PC-9 (cell line): ENCODE data around the gene AGPAT3. TPM values are rescaled to one million over a fixed set of nuclear protein-coding genes. Genes with fewer than 3 reads are reported as not detected.

ENCODE experiments used
- Bru-seq: library from RNA; stranded (reverse); fragments of 400-500 nt; gene quantifications from one replicate; lab custom pipeline; 2021; lab: Mats Ljungman, UMichigan
- BruChase-seq, 2 experiments: library from RNA; stranded (reverse); fragments of 400-500 nt; gene quantifications; one replicate each; lab custom pipeline; 2021; lab: Mats Ljungman, UMichigan
- BruUV-seq: library from RNA; stranded (reverse); fragments of 400-500 nt; replicated peaks from 2 replicates; lab custom pipeline; 2021; lab: Mats Ljungman, UMichigan
- CTCF ChIA-PET: fragments of 300-600 bp; sonication (Branson Sonifier 250); formaldehyde crosslinking; loops from one replicate; lab custom pipeline; 2022; ENCODE audit warnings: antibody characterized with exemption; lab: Charles Lee
- POLR2A ChIA-PET: fragments of 300-600 bp; sonication (Branson Sonifier 250); formaldehyde crosslinking; loops from one replicate; lab custom pipeline; 2022; ENCODE audit warnings: antibody characterized with exemption; ENCODE audit not compliant: unreplicated experiment; lab: Charles Lee
- DNase-seq, 2 experiments: peaks; one replicate each; pipeline versions ENCODE4 v3.0.0 to v3.0.0-alpha.2; 2015 to 2022; ENCODE audit warnings: mixed read lengths in 1 of 2
- H2AFZ ChIP-seq: fragments of 200-600 bp; sonication (generic); 2 replicates; pipeline ENCODE4 v1.8.1; 2017; ENCODE audit warnings: antibody characterized with exemption
- H3F3A ChIP-seq: fragments of 200-600 bp; sonication (generic); 2 replicates; pipeline ENCODE4 v1.8.1; 2017; ENCODE audit warnings: antibody characterized with exemption, mild to moderate bottlenecking, low read depth; ENCODE audit not compliant: insufficient read depth
- H3K27ac ChIP-seq: fragments of 200-600 bp; sonication (generic); 2 replicates; pipeline ENCODE4 v1.6.1; 2016; ENCODE audit warnings: mixed run types
- H3K27me3 ChIP-seq: fragments of 200-600 bp; sonication (generic); 2 replicates; pipeline ENCODE4 v1.6.1; 2016; ENCODE audit warnings: low read depth, mixed run types; ENCODE audit not compliant: insufficient read depth
- H3K36me3 ChIP-seq: fragments of 200-600 bp; sonication (generic); 2 replicates; pipeline ENCODE4 v1.6.1; 2016; ENCODE audit warnings: low read depth, mixed run types
- H3K4me1 ChIP-seq: fragments of 200-600 bp; sonication (generic); replicated peaks from 2 replicates; pipeline ENCODE4 v1.6.1; 2016; ENCODE audit warnings: mixed run types; ENCODE audit not compliant: insufficient read depth
- H3K4me2 ChIP-seq: fragments of 200-600 bp; sonication (generic); 2 replicates; pipeline ENCODE4 v1.6.1; 2017; ENCODE audit warnings: mixed run types
- H3K4me3 ChIP-seq: fragments of 200-600 bp; sonication (generic); 2 replicates; pipeline ENCODE4 v1.6.1; 2016; ENCODE audit warnings: mixed run types
- H3K79me2 ChIP-seq: fragments of 200-600 bp; sonication (generic); 2 replicates; pipeline ENCODE4 v1.6.1; 2017; ENCODE audit warnings: low read depth, mixed run types
- H3K9me2 ChIP-seq: fragments of 200-600 bp; sonication (generic); 2 replicates; pipeline ENCODE4 v1.8.1; 2017; ENCODE audit warnings: mild to moderate bottlenecking; ENCODE audit not compliant: insufficient read depth
- H3K9me3 ChIP-seq: fragments of 200-600 bp; sonication (generic); 2 replicates; pipeline ENCODE4 v1.8.1; 2016; ENCODE audit warnings: low read depth; ENCODE audit not compliant: insufficient read depth
- H4K20me1 ChIP-seq: fragments of 200-600 bp; sonication (generic); 2 replicates; pipeline ENCODE4 v1.8.1; 2017; ENCODE audit not compliant: insufficient read depth
- CTCF ChIP-seq: fragments of 200-600 bp; sonication (generic); conservative IDR thresholded peaks from 2 replicates; pipeline ENCODE4 v1.6.1; 2017; ENCODE audit warnings: mixed run types, antibody characterized with exemption, mild to moderate bottlenecking, moderate library complexity
- EZH2 ChIP-seq: fragments of 200-600 bp; sonication (generic); IDR thresholded peaks from 2 replicates; pipeline ENCODE4 v1.8.0; 2017; ENCODE audit warnings: antibody characterized with exemption, low read depth
- intact Hi-C: fragments of 100-400 bp; cut with micrococcal nuclease; formaldehyde crosslinking; loops from one replicate; pipeline ENCODE4 v1.10.0; 2022; ENCODE audit not compliant: unreplicated experiment
- long read RNA-seq: library from polyadenylated mRNA; stranded (forward); transcript quantifications from one replicate; pipeline ENCODE4 v2.0.0, GENCODE V29; 2022
- total RNA-seq: library from RNA; stranded (reverse); gene quantifications from 2 replicates; pipeline ENCODE4 v1.2.3, GENCODE V29; 2021

The AGPAT3 gene, protein sequence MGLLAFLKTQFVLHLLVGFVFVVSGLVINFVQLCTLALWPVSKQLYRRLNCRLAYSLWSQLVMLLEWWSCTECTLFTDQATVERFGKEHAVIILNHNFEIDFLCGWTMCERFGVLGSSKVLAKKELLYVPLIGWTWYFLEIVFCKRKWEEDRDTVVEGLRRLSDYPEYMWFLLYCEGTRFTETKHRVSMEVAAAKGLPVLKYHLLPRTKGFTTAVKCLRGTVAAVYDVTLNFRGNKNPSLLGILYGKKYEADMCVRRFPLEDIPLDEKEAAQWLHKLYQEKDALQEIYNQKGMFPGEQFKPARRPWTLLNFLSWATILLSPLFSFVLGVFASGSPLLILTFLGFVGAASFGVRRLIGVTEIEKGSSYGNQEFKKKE
- total RNA-seq (39.0 and 41.2 TPM in 2 replicates), Bru-seq, nascent RNA (percentile 54 among the genes with signal in this experiment), BruChase-seq, experiment 1, labeled RNA remaining after a 2-hour chase (percentile 63 among the genes with signal in this experiment), BruChase-seq, experiment 2, labeled RNA remaining after a 6-hour chase (percentile 63 among the genes with signal in this experiment)
- long read RNA-seq, full-length matches to known transcripts = 4 of 25 reads
- long read RNA-seq, partial matches to known transcripts = 0 of 25 reads
- long read RNA-seq, other reads (novel, unspliced or antisense) = 21 of 25 reads

GRCh38 chr21:43864962-43865539, at the start of gene AGPAT3:
AGPAT3 (plus strand) TSS chr21:43865223; CDS start chr21:43959682, 94,459 bp downstream.
- no peaks in the 10 kb centered on the region for H3K36me3 ChIP-seq
- BruUV-seq = no TSS peak
- TF ChIP-seq EZH2 (no peak), CTCF (no peak)
- ChIA-PET CTCF (no interaction called here), POLR2A (no interaction called here)
- intact Hi-C loops = no loop called here
- H3K79me2 ChIP-seq = peaks cover 18% of the 10 kb centered on the region
- H3F3A ChIP-seq = peaks cover 19% of the 10 kb centered on the region; the same call in 1 of the 2 replicates
- peak within 1 kb of the TSS; percentile 82 for H3K4me2 ChIP-seq
- no peaks in the 10 kb centered on the region for H3K9me3 ChIP-seq
- no peaks in the 10 kb centered on the region for H3K9me2 ChIP-seq
- H3K4me3 ChIP-seq = peak within 1 kb of the TSS; percentile 62
- H3K27ac ChIP-seq = no peak within 1 kb of the TSS
- H3K4me1 ChIP-seq = 0 out of 2 replicates have a peak, but pooled peaks cover 21% of the 10 kb centered on the region
- no peaks in the 10 kb centered on the region for H4K20me1 ChIP-seq
- H3K27me3 ChIP-seq = no peaks in the 10 kb centered on the region
- DNase-seq = no peak
- peak within 1 kb of the TSS; percentile 77 for H2AFZ ChIP-seq

- H3K27ac ChIP-seq = no peak overlapping the region
- ChIA-PET CTCF (interaction anchor here (0.6 kb wide), 1 partner anchor 69 kb away, joined by 4 read pairs; no protein-coding TSS in a partner anchor), POLR2A (no interaction called here)
Measured at GRCh38 chr21:43815991-43816390, 49.0 kb upstream of the AGPAT3 start.

More at GRCh38 chr21:43815991-43816390, 49.0 kb upstream of the AGPAT3 start:
- Histone ChIP-seq H3K4me2 (0 out of 2 replicates have a peak overlapping the region, but pooled peaks have one; percentile 16), H3K27me3 (no peaks in the 10 kb centered on the region), H2AFZ (no peak overlapping the region), H3K9me2 (no peaks in the 10 kb centered on the region), H3K4me3 (no peak overlapping the region), H3K9me3 (no peaks in the 10 kb centered on the region), H4K20me1 (no peaks in the 10 kb centered on the region; the same call in 1 of the 2 replicates), H3K36me3 (no peaks in the 10 kb centered on the region), H3K79me2 (no peaks in the 10 kb centered on the region), H3F3A (peaks cover 10% of the 10 kb centered on the region; the same call in 1 of the 2 replicates), H3K4me1 (peaks cover 7% of the 10 kb centered on the region)
- no peak for DNase-seq
- no peak for TF ChIP-seq CTCF
- TF ChIP-seq EZH2 = no peak
- intact Hi-C loops = loop anchor here (10.0 kb wide), 1 partner anchor 669 kb away; no protein-coding TSS in a partner anchor
- no TSS peak for BruUV-seq
